GM12874 (cell line): ENCODE data around the gene CTNNAL1.

Experiments used
- TF ChIP-seq, protein P1 (sequence below): IDR thresholded peaks from 2 replicates; pipeline ENCODE4 v1.5.1; 2011; ENCODE audit warnings: low read depth, mild to moderate bottlenecking, control low read depth, low read length, moderate library complexity; ENCODE audit not compliant: insufficient read depth

Gene CTNNAL1

DNA sequence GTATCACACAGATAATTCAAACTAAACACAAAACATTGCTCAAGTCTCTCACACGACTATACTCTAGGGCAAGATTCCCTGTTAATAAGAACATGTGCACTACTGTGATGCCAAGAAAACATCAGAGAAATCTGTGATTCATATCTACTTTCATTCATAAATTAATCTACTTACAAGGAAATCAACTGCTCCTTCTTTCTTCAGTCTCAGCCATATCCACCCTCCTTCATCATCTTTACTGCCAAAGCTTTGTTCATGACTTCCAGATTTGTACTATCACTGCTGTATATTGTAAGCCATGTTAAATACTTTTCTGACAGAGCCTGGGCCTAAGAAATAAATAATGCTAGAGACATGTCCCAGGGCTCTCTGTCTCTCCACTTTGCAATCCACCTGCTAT is 35.1 kb downstream of the CTNNAL1 start:
- TF ChIP-seq, protein P1, sequence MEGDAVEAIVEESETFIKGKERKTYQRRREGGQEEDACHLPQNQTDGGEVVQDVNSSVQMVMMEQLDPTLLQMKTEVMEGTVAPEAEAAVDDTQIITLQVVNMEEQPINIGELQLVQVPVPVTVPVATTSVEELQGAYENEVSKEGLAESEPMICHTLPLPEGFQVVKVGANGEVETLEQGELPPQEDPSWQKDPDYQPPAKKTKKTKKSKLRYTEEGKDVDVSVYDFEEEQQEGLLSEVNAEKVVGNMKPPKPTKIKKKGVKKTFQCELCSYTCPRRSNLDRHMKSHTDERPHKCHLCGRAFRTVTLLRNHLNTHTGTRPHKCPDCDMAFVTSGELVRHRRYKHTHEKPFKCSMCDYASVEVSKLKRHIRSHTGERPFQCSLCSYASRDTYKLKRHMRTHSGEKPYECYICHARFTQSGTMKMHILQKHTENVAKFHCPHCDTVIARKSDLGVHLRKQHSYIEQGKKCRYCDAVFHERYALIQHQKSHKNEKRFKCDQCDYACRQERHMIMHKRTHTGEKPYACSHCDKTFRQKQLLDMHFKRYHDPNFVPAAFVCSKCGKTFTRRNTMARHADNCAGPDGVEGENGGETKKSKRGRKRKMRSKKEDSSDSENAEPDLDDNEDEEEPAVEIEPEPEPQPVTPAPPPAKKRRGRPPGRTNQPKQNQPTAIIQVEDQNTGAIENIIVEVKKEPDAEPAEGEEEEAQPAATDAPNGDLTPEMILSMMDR, result no peak

DNA sequence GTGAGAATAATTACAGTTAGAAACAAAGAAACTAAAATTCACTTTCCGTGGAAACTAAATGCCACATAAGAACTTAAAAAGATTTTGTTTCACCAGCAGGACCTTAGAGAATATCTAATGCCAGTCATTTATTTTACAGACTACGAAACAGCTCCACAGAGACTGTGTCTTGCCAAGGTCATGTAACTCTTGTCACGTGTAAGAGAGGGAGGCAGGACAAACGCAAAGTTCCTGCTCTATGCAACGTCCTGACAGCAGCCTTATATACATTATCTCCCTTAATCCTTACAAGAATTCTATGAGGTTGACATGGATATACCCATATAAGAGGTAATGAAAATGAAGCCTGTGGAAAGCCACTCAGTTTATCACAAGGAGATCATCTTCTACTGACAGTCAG is 39.4 kb downstream of the CTNNAL1 start:
- TF ChIP-seq, protein P1, result no peak

DNA sequence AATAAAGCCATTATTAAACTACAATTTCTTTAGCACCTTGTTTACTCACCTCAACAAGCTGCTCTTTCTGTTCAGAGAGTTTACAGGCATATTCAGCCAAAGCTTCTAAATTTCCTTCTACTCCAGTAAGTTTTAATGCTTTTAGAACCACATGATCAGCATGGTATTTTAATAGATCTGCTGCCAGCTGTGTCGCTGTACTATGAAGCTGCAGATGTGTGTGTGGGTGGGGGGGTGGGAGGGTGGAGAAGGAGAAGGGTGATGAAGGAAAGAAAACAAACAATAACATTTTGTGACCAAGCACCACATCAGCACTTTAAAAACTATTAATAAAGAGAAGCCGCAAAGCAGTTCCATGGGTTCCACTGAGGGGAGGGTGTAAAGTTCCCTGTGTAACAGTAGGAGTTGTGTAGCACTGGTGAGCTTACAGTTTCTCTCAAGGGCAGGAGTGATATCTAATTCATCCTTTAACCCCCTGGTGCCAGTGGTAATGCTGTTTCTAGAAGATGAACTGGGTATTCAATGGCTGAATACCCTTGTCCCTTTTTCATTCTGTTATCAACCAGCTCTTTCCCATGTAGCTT is 40.6 kb downstream of the CTNNAL1 start:
- TF ChIP-seq, protein P1, result no peak

DNA sequence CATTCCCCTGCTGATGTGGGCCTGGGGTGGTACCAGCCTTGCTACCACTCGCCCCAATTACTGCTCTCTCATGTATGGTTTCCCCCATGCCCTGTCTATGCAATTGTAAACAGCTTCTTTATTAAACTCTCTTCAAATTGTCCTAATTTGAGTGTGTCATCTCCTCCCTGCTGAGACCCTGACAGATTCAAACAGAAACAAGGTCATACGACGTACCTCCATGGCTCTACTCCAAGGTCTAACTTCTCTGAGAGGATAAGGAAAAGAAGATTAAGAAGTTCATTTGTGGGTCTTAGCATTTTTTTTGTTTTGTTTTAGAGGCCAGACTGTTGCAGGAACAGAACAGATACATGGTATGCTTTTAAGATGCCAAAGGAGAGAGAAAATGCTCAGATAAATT is 41.1 kb downstream of the CTNNAL1 start:
- TF ChIP-seq, protein P1, result no peak

DNA sequence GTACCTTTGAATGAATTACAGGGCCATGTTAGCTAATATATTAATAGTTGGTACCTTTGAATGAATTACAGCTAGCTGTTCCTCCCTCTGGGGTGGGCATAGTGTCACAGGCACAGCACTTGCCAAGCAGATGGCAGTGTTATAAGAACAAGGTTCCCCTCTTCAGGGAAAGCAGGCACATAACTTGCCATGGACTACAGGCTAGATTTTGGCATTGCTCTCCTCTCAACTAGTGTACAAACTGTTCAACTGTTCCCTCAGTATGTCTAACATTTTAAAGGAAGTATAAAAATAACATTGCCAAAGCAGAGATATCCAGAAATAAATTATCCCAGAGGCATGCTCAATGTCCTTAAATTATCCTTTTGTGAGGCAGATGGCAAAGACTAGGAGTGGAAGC is 45.4 kb downstream of the CTNNAL1 start:
- TF ChIP-seq, protein P1, result no peak

DNA sequence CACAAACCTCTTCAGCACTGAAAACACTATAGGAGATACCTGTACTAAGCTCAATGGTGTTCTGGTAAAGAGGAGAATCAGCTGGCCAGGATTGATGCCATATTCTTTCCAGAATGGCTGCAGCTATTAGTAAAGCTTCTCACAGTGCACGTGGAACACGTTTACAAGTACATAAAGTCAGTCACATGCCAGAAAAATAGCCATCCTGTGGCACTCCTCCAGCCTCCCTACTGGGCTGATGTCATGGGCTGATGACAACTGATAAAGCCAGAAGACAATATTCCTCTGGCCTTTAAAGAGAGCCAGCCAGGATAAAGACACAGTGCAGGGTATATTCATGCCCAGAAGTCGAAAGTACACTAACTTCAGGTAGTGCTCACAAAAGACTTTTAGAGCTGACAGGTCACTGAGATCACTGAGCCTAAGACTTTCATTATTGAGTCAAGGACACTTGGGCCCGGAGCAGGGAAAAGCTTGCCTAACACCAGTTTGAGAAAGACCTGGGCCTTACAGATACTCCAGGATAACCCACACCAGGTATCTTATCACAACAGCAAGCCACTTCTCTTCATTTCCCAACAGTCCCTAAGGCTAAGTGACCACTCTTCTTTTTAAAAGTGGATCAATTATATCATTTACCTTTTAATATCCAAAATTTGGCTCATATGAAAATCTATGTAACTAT is 49.7 kb downstream of the CTNNAL1 start:
- TF ChIP-seq, protein P1, result no peak

DNA sequence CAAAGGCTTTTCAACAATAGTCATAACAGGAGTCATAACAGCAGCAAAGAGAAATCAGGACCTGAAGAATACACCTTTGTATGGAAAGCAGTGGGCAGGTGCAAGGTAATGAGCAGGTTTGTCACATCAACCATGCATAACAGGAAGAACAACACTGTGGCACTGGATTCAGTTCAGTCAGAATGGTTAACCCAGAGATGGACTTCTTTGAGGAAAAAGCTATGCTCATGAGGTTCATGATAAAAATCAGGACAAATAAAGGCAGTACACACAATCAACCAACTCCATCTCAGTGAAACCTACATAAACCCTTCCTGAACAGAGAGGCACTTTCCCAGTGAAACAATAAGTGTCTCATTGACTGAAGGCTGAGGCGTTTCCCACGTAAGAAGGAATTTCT is 52.1 kb downstream of the CTNNAL1 start:
- TF ChIP-seq, protein P1, result no peak
